Keratinocyte (primary cell): ENCODE measurements around the gene KCNMA1. TPM values are rescaled to one million over a fixed set of nuclear protein-coding genes. Genes with fewer than 3 reads are reported as not detected.
A peak's percentile ranks its signal among the peaks of the same experiment; 100 is the strongest.

Source experiments
- DNase-seq: peaks from one replicate; pipeline ENCODE4 v3.0.0-alpha.2; 2011; ENCODE audit warnings: low read depth, missing footprints, low spot score
- FAIRE-seq: peaks from 2 replicates; lab custom pipeline; 2011; peaks lifted over from hg19 to GRCh38; lab: Jason Lieb, UNC
- H2AFZ ChIP-seq: 2 replicates; pipeline ENCODE4 v1.6.0; 2012; ENCODE audit warnings: low read length, control low read depth, inconsistent platforms; ENCODE audit not compliant: control insufficient read depth
- H3K27ac ChIP-seq: 2 replicates; pipeline ENCODE4 v1.5.1; 2011; ENCODE audit warnings: low read length; ENCODE audit not compliant: control insufficient read depth, insufficient read depth
- H3K27me3 ChIP-seq: 3 replicates; pipeline ENCODE4 v1.6.0; 2011; ENCODE audit warnings: low read length; ENCODE audit not compliant: control insufficient read depth, insufficient read depth; ENCODE audit errors: extremely low read depth
- H3K36me3 ChIP-seq, 2 experiments: 2 replicates in 1 of 2; 3 replicates in 1 of 2; pipeline ENCODE4 v1.5.1; 2011; ENCODE audit warnings: low read length in 2 of 2, mild to moderate bottlenecking in 1 of 2; ENCODE audit not compliant: control insufficient read depth in 2 of 2, insufficient read depth in 2 of 2; ENCODE audit errors: extremely low read depth in 1 of 2
- H3K4me1 ChIP-seq: 3 replicates; pipeline ENCODE4 v1.5.1; 2011; ENCODE audit warnings: low read length; ENCODE audit not compliant: control insufficient read depth, insufficient read depth; ENCODE audit errors: extremely low read depth
- H3K4me2 ChIP-seq: 3 replicates; pipeline ENCODE4 v1.6.0; 2011; ENCODE audit warnings: low read depth, low read length; ENCODE audit not compliant: control insufficient read depth, insufficient read depth; ENCODE audit errors: extremely low read depth
- H3K4me3 ChIP-seq, 3 experiments: fragments of 200-600 bp in 1 of 3; sonication (generic) in 1 of 3; 2 replicates in 2 of 3; 3 replicates in 1 of 3; pipeline ENCODE4 v1.5.1; 2011 to 2016; ENCODE audit warnings: low read length in 3 of 3, mild to moderate bottlenecking in 3 of 3, control low read depth in 2 of 3, inconsistent platforms in 1 of 3, low read depth in 1 of 3, mixed read lengths in 1 of 3, mixed run types in 1 of 3, moderate library complexity in 1 of 3; ENCODE audit not compliant: control insufficient read depth in 2 of 3, insufficient read depth in 2 of 3; ENCODE audit errors: extremely low read depth in 1 of 3
- H3K79me2 ChIP-seq: 2 replicates; pipeline ENCODE4 v1.6.0; 2012; ENCODE audit warnings: low read length; ENCODE audit not compliant: control insufficient read depth, insufficient read depth
- H3K9ac ChIP-seq: 3 replicates; pipeline ENCODE4 v1.6.0; 2011; ENCODE audit warnings: low read length; ENCODE audit not compliant: control insufficient read depth, insufficient read depth; ENCODE audit errors: extremely low read depth
- H3K9me1 ChIP-seq: 3 replicates; pipeline ENCODE4 v1.6.0; 2011; ENCODE audit warnings: low read length; ENCODE audit not compliant: control insufficient read depth, insufficient read depth; ENCODE audit errors: extremely low read depth
- H3K9me3 ChIP-seq: 2 replicates; pipeline ENCODE4 v1.5.1; 2012; ENCODE audit warnings: low read depth, low read length; ENCODE audit not compliant: control insufficient read depth
- H4K20me1 ChIP-seq: 3 replicates; pipeline ENCODE4 v1.6.0; 2011; ENCODE audit warnings: low read length; ENCODE audit not compliant: control insufficient read depth, insufficient read depth; ENCODE audit errors: extremely low read depth
- CTCF ChIP-seq, 3 experiments: IDR thresholded peaks in 1 of 3; conservative IDR thresholded peaks in 1 of 3; optimal IDR thresholded peaks in 1 of 3; 2 replicates in 2 of 3; 3 replicates in 1 of 3; pipeline versions ENCODE3 to v1.5.1; 2011; ENCODE audit warnings: low read length in 3 of 3, mild to moderate bottlenecking in 3 of 3, moderate library complexity in 2 of 3, control low read depth in 1 of 3, inconsistent platforms in 1 of 3; ENCODE audit not compliant: insufficient read depth in 2 of 3; ENCODE audit errors: extremely low read depth in 1 of 3
- EZH2 ChIP-seq: IDR thresholded peaks from one replicate; pipeline ENCODE4 v1.6.1; 2012; ENCODE audit warnings: inconsistent platforms, mild to moderate bottlenecking, low read length, moderate library complexity
- dilution Hi-C: fragments of 300-500 bp; cut with MboI; formaldehyde crosslinking; loops from one replicate; pipeline ENCODE4 v1.7.0; 2020; ENCODE audit warnings: low sequenced_read_pairs; ENCODE audit not compliant: extremely low pct_ligation_motif_present
- polyA plus RNA-seq, 5 experiments: library from polyadenylated mRNA; depleted of rRNA in 3 of 5; stranded (reverse) in 3 of 5; stranded (forward) in 1 of 5; unstranded in 1 of 5; fragments of >200 nt; gene quantifications; 1 replicate in 1 of 5; 2 replicates in 3 of 5; 3 replicates in 1 of 5; pipeline versions ENCODE4 v1.2.1 to v1.2.3, GENCODE V29; 2011 to 2012; ENCODE audit warnings: missing spikeins in 2 of 5, low read depth in 1 of 5, low replicate concordance in 1 of 5

Gene KCNMA1
- polyA plus RNA-seq, 1 donor (not counting 4 experiments of a cell fraction or from before 2014, with no cell fraction given) = 6.3 TPM

- Histone ChIP-seq H3K79me2 (no peaks in the 10 kb centered on the region), H3K9me3 (no peaks in the 10 kb centered on the region), H3K9ac (no peak overlapping the region), H4K20me1 (no peaks in the 10 kb centered on the region), H3K36me3 (no peaks in the 10 kb centered on the region), H3K27ac (no peak overlapping the region), H3K4me2 (no peak overlapping the region), H3K4me3 (no peak overlapping the region), H2AFZ (no peak overlapping the region), H3K4me1 (no peaks in the 10 kb centered on the region), H3K9me1 (no peaks in the 10 kb centered on the region), H3K27me3 (peaks cover 5% of the 10 kb centered on the region)
- DNase-seq = no peak
- dilution Hi-C loops = no loop called here
- TF ChIP-seq EZH2 (no peak), CTCF (optimal IDR thresholded peaks at IDR 0.05 in 1 of 3, IDR thresholded peaks at IDR 0.05 in 1 of 3, conservative IDR thresholded peaks at IDR 0.05 in 1 of 3; ENCODE audit: extremely low read depth in 1 of 3, insufficient read depth in 2 of 3, low read length in 3 of 3) (peak; percentile 54 to 72 (median 61))
- peak; percentile 91 for FAIRE-seq
These were observed 4.3 kb upstream of the KCNMA1 start for GRCh38 chr10:77641788-77642397.

DNA sequence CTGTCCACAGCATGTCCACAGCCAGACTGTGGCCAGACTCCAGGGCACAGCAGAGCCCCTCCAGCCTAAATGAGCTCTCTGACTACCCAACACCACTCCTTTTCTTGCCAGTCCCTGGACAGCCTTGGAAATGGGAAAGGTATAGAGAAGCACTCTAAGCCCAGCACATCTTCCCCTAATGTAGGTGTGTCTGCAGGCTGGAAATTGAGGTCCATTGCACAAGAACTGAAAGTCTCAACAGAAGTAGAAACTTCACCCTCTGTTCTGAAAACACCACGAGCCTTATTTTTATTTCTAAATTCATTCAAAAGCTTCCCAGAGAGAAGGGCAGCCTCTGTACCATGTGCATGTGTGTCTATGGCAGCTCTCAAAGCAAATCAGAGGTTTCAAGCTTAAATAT, 3.7 kb upstream of the KCNMA1 start:
- no peaks in the 10 kb centered on the region for H3K36me3 ChIP-seq
- no peak overlapping the region for H3K4me3 ChIP-seq
- FAIRE-seq (no peak), DNase-seq (no peak)
- no peak overlapping the region for H3K27ac ChIP-seq
- dilution Hi-C loops = no loop called here
- no peak for TF ChIP-seq EZH2
- TF ChIP-seq CTCF (optimal IDR thresholded peaks at IDR 0.05 in 1 of 3, IDR thresholded peaks at IDR 0.05 in 1 of 3, conservative IDR thresholded peaks at IDR 0.05 in 1 of 3; ENCODE audit: extremely low read depth in 1 of 3, insufficient read depth in 2 of 3, low read length in 3 of 3) = no peak
- no peaks in the 10 kb centered on the region for H3K9me1 ChIP-seq
- no peak overlapping the region for H3K4me2 ChIP-seq
- no peak overlapping the region for H3K9ac ChIP-seq
- peaks cover 4% of the 10 kb centered on the region for H3K4me1 ChIP-seq
- no peaks in the 10 kb centered on the region for H3K79me2 ChIP-seq
- H2AFZ ChIP-seq = no peak overlapping the region
- no peaks in the 10 kb centered on the region for H4K20me1 ChIP-seq
- H3K9me3 ChIP-seq = no peaks in the 10 kb centered on the region
- H3K27me3 ChIP-seq = peaks cover 10% of the 10 kb centered on the region
